Skeletal muscle tissue (tissue), 5 donors: Measurements from ENCODE around the gene ZNF709. TPM values are rescaled to one million over a fixed set of nuclear protein-coding genes. Genes with fewer than 3 reads are reported as not detected.
"Not testable (repeated sequence)": the region's sequence is repeated elsewhere in the genome, so short reads cannot be mapped to it uniquely, and the experiment has no call there.

Source experiments
- H3K27ac ChIP-seq: one replicate; pipeline ENCODE4 v1.7.0; 2013; ENCODE audit warnings: mild to moderate bottlenecking, low read depth, low read length, inconsistent platforms
- H3K27me3 ChIP-seq, 3 donors: one replicate each; pipeline ENCODE4 v1.7.0; 2013; ENCODE audit warnings: low read length in 3 of 3; ENCODE audit not compliant: control insufficient read depth in 3 of 3, insufficient read depth in 3 of 3
- H3K36me3 ChIP-seq, 3 donors: one replicate each; pipeline ENCODE4 v1.7.0; 2013; ENCODE audit warnings: low read length in 3 of 3; ENCODE audit not compliant: control insufficient read depth in 3 of 3, insufficient read depth in 3 of 3
- H3K4me1 ChIP-seq, 3 donors: one replicate each; pipeline ENCODE4 v1.7.0; 2013; ENCODE audit warnings: low read length in 3 of 3, mild to moderate bottlenecking in 3 of 3; ENCODE audit not compliant: control insufficient read depth in 3 of 3, insufficient read depth in 3 of 3
- H3K4me3 ChIP-seq, 3 donors: one replicate each; pipeline ENCODE4 v1.7.0; 2013; ENCODE audit warnings: low read length in 3 of 3
- H3K9ac ChIP-seq, 3 donors: one replicate each; pipeline ENCODE4 v1.7.0; 2013; ENCODE audit warnings: low read length in 3 of 3, mild to moderate bottlenecking in 3 of 3, moderate library complexity in 2 of 3, low read depth in 1 of 3
- H3K9me3 ChIP-seq, 3 donors: one replicate each; pipeline ENCODE4 v1.7.0; 2013; ENCODE audit warnings: low read length in 3 of 3; ENCODE audit not compliant: control insufficient read depth in 3 of 3
- small RNA-seq: library from RNA; depleted of rRNA; stranded (forward); fragments of <200 nt; gene quantifications from one replicate; pipeline ENCODE3, GENCODE V24; 2014
- total RNA-seq: library from RNA; depleted of rRNA; stranded (reverse); fragments of >200 nt; gene quantifications from one replicate; pipeline ENCODE4 v1.2.3, GENCODE V29; 2014
- donor health status: Osteomylitis.

ZNF709 gene
- total RNA-seq, 1 donor from 2014 or later: 5.7 TPM

DNA sequence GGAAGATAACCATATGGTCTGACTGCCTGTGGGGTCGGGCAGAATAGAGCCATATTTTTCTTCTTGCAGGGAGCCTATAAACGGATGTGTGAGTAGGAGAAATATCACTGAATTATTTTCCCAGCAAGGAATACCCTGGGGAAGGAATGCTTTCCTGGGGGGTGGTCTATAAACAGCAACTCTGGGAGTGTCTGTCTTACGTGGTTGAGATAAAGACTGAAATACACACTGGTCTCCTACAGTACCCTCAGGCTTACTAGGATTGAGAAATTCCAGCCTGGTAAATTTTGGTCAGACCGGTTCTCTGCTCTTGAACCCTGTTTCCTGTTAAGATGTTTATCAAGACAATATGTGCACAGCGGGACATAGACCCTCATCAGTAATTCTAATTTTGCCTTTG is 67.3 kb downstream of the ZNF709 start:
- H3K9me3 ChIP-seq: not testable (repeated sequence)

DNA sequence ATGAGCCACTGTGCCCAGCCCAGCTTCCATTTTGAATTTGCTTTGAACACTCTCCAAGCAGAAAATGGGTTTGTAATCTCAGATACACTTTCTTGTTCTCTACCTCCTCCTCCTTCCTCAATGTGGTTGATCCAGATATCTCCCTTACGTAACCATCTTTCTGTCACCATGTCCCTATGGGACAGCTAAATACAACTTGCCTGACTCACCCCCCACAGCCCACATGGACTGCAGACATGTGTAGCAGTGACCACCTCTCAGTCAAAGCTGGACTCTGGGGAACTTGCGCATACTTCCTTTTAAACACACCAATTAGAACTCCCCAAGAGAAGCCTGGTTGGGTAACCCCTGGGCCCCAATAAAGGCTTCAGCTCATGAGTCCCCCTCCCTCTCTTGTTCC is 72.7 kb downstream of the ZNF709 start:
- H3K27me3 ChIP-seq: no peaks in the 10 kb centered on the region
- H3K9ac ChIP-seq: no peak overlapping the region
- H3K4me1 ChIP-seq: no peaks in the 10 kb centered on the region
- H3K9me3 ChIP-seq: peaks cover 0 to 2% (median 0%) of the 10 kb centered on the region in 3 donors
- no peak overlapping the region for H3K27ac ChIP-seq
- no peak overlapping the region for H3K4me3 ChIP-seq
- no peaks in the 10 kb centered on the region for H3K36me3 ChIP-seq

More for the DNA sequence above, 67.3 kb downstream of the ZNF709 start:
- H3K4me1 ChIP-seq, H3K4me3 ChIP-seq, H3K27ac ChIP-seq, H3K36me3 ChIP-seq, H3K27me3 ChIP-seq, H3K9ac ChIP-seq: not testable (repeated sequence)

Small RNAs within 50 kb of the gene (small RNA-seq; reads per million reads assigned to genes)
- not detected for gene MTCO1P27
- not detected for gene PPIAP20

Other genes starting within 250 kb of the ZNF709 start
- 13.6 TPM for gene ZNF44, start 189.9 kb downstream of the ZNF709 start, total RNA-seq
- gene ZNF563, start 151.2 kb downstream of the ZNF709 start, total RNA-seq: 3.1 TPM
- gene ZNF442, start 119.1 kb downstream of the ZNF709 start, total RNA-seq: 4.2 TPM
- 5.7 TPM for gene ZNF799, start 83.5 kb downstream of the ZNF709 start, total RNA-seq
- 4.7 TPM for gene ZNF443, start 43.8 kb downstream of the ZNF709 start, total RNA-seq
- gene ZNF564, start 66.7 kb upstream of the ZNF709 start, total RNA-seq: 19.8 TPM
- gene ZNF490, start 126.0 kb upstream of the ZNF709 start, total RNA-seq: 5.2 TPM
- gene ZNF791, start 126.1 kb upstream of the ZNF709 start, total RNA-seq: 10.4 TPM
- gene MAN2B1, start 181.9 kb upstream of the ZNF709 start, total RNA-seq: 31.3 TPM
- gene WDR83, start 182.0 kb upstream of the ZNF709 start, total RNA-seq: 6.3 TPM
- 56.9 TPM for gene DHPS, start 197.1 kb upstream of the ZNF709 start, total RNA-seq
- not detected for gene GNG14, start 203.2 kb upstream of the ZNF709 start, total RNA-seq
- 3.1 TPM for gene FBXW9, start 211.8 kb upstream of the ZNF709 start, total RNA-seq
- gene TNPO2, start 239.1 kb upstream of the ZNF709 start, total RNA-seq: 20.4 TPM
- gene TRIR, start 249.9 kb upstream of the ZNF709 start, total RNA-seq: 175 TPM